H1 (cell line): ENCODE measurements around the gene FGFBP3. TPM values are rescaled to one million over a fixed set of nuclear protein-coding genes. Genes with fewer than 3 reads are reported as not detected.
A peak's percentile ranks its signal among the peaks of the same experiment; 100 is the strongest.

Experiments
- CTCF ChIA-PET: fragments of 300-600 bp; sonication (Branson Sonifier 250); formaldehyde crosslinking; loops from one replicate; lab custom pipeline; 2021; ENCODE audit not compliant: partially characterized antibody; lab: Charles Lee
- POLR2A ChIA-PET: fragments of 300-600 bp; sonication (Branson Sonifier 250); formaldehyde crosslinking; loops from one replicate; lab custom pipeline; 2021; ENCODE audit warnings: inconsistent platforms; ENCODE audit not compliant: partially characterized antibody; lab: Charles Lee
- DNase-seq, 2 experiments: peaks; one replicate each; pipeline versions ENCODE4 v3.0.0 to v3.0.0-alpha.2; 2010 to 2022; ENCODE audit warnings: low spot score in 2 of 2, low read depth in 1 of 2, mixed read lengths in 1 of 2
- FAIRE-seq: peaks from 2 replicates; lab custom pipeline; 2011; peaks lifted over from hg19 to GRCh38; lab: Jason Lieb, UNC
- H2AFZ ChIP-seq: 2 replicates; pipeline ENCODE4 v1.8.1; 2012; ENCODE audit warnings: low read length, inconsistent platforms
- H2AK5ac ChIP-seq: 2 replicates; pipeline ENCODE4 v1.6.1; 2013; ENCODE audit warnings: low read depth, low read length
- H2BK120ac ChIP-seq: replicated peaks from 2 replicates; pipeline ENCODE3; 2013; ENCODE audit warnings: low read depth, low read length, inconsistent platforms
- H2BK12ac ChIP-seq: 2 replicates; pipeline ENCODE4 v1.6.1; 2013; ENCODE audit warnings: low read depth, low read length
- H2BK15ac ChIP-seq: 2 replicates; pipeline ENCODE4 v1.6.1; 2013; ENCODE audit warnings: low read length
- H2BK20ac ChIP-seq: 2 replicates; pipeline ENCODE4 v1.6.1; 2013; ENCODE audit warnings: low read length
- H2BK5ac ChIP-seq: 2 replicates; pipeline ENCODE4 v1.6.1; 2013; ENCODE audit warnings: low read depth, low read length
- H3K14ac ChIP-seq: 2 replicates; pipeline ENCODE4 v1.6.1; 2013; ENCODE audit warnings: inconsistent platforms; ENCODE audit not compliant: insufficient read length
- H3K18ac ChIP-seq: 2 replicates; pipeline ENCODE4 v1.6.1; 2013; ENCODE audit warnings: low read length; ENCODE audit errors: extremely low read depth
- H3K23ac ChIP-seq: 2 replicates; pipeline ENCODE4 v1.6.1; 2013; ENCODE audit warnings: inconsistent platforms; ENCODE audit not compliant: insufficient read length
- H3K23me2 ChIP-seq: 2 replicates; pipeline ENCODE4 v1.6.1; 2013; ENCODE audit warnings: low read depth, low read length
- H3K27ac ChIP-seq: 2 replicates; pipeline ENCODE4 v1.6.1; 2011; ENCODE audit warnings: low read depth, low read length, inconsistent platforms
- H3K27me3 ChIP-seq, 4 experiments: replicated peaks in 1 of 4; 1 replicate in 1 of 4; 2 replicates in 3 of 4; pipeline versions ENCODE4 v1.6.1 to v1.8.1; 2011 to 2013; ENCODE audit warnings: low read length in 3 of 4, mild to moderate bottlenecking in 3 of 4, inconsistent platforms in 2 of 4, mixed read lengths in 2 of 4, moderate library complexity in 1 of 4; ENCODE audit not compliant: control insufficient read depth in 3 of 4, insufficient read depth in 3 of 4; ENCODE audit errors: extremely low read depth in 1 of 4
- H3K36me3 ChIP-seq, 4 experiments: 2 replicates each; pipeline versions ENCODE4 v1.6.1 to v1.8.1; 2011 to 2013; ENCODE audit warnings: mild to moderate bottlenecking in 4 of 4, low read length in 3 of 4, moderate library complexity in 2 of 4, control low read depth in 1 of 4, inconsistent platforms in 1 of 4; ENCODE audit not compliant: insufficient read depth in 4 of 4, control insufficient read depth in 2 of 4
- H3K4ac ChIP-seq: replicated peaks from 2 replicates; pipeline ENCODE3; 2013; ENCODE audit warnings: low read length, low read depth, mixed read lengths, inconsistent platforms; ENCODE audit not compliant: insufficient read length
- H3K4me1 ChIP-seq, 4 experiments: replicated peaks in 1 of 4; 1 replicate in 1 of 4; 2 replicates in 3 of 4; pipeline versions ENCODE4 v1.6.1 to v1.8.1; 2011 to 2013; ENCODE audit warnings: low read length in 3 of 4, inconsistent platforms in 2 of 4, mixed read lengths in 1 of 4; ENCODE audit not compliant: insufficient read depth in 4 of 4, control insufficient read depth in 3 of 4
- H3K4me2 ChIP-seq, 2 experiments: 2 replicates each; pipeline versions ENCODE4 v1.6.1 to v1.8.1; 2011 to 2013; ENCODE audit warnings: low read depth in 2 of 2, low read length in 2 of 2, control low read depth in 1 of 2, inconsistent platforms in 1 of 2, mild to moderate bottlenecking in 1 of 2; ENCODE audit not compliant: insufficient read depth in 1 of 2
- H3K4me3 ChIP-seq, 4 experiments: fragments of 200-600, 300-600 bp in 1 of 4; sonication (generic), shearing (Covaris generic), sonication (Bioruptor Twin) in 1 of 4; 2 replicates each; pipeline versions ENCODE4 v1.5.1 to v1.8.1; 2011 to 2016; ENCODE audit warnings: low read length in 4 of 4, low read depth in 3 of 4, control low read depth in 2 of 4, inconsistent platforms in 2 of 4, mild to moderate bottlenecking in 2 of 4, mixed read lengths in 1 of 4, moderate library complexity in 1 of 4; ENCODE audit not compliant: insufficient read depth in 2 of 4; ENCODE audit errors: extremely low read depth in 1 of 4
- H3K56ac ChIP-seq: replicated peaks from 2 replicates; pipeline ENCODE3; 2013; ENCODE audit warnings: low read depth, mild to moderate bottlenecking, mixed read lengths, low read length, inconsistent platforms; ENCODE audit not compliant: insufficient read length
- H3K79me1 ChIP-seq: 2 replicates; pipeline ENCODE4 v1.6.1; 2013; ENCODE audit warnings: low read depth, low read length, control low read depth
- H3K79me2 ChIP-seq, 2 experiments: 2 replicates each; pipeline versions ENCODE4 v1.6.1 to v1.8.1; 2012 to 2013; ENCODE audit warnings: low read length in 2 of 2, mild to moderate bottlenecking in 2 of 2, inconsistent platforms in 1 of 2; ENCODE audit not compliant: insufficient read depth in 2 of 2, control insufficient read depth in 1 of 2
- H3K9ac ChIP-seq, 4 experiments: replicated peaks in 1 of 4; 1 replicate in 1 of 4; 2 replicates in 3 of 4; pipeline versions ENCODE4 v1.6.1 to v1.8.1; 2011 to 2013; ENCODE audit warnings: low read depth in 3 of 4, low read length in 3 of 4, control low read depth in 2 of 4, mild to moderate bottlenecking in 2 of 4, moderate library complexity in 2 of 4, inconsistent platforms in 1 of 4; ENCODE audit errors: extremely low read depth in 1 of 4
- H3K9me3 ChIP-seq, 2 experiments: 2 replicates each; pipeline versions ENCODE4 v1.6.1 to v1.8.1; 2012 to 2013; ENCODE audit warnings: mild to moderate bottlenecking in 2 of 2, moderate library complexity in 2 of 2, control low read depth in 1 of 2, inconsistent platforms in 1 of 2, low read depth in 1 of 2, low read length in 1 of 2, mixed read lengths in 1 of 2; ENCODE audit not compliant: insufficient read depth in 2 of 2
- H4K20me1 ChIP-seq, 2 experiments: replicated peaks in 1 of 2; 2 replicates each; pipeline versions ENCODE3 to v1.8.1; 2011 to 2013; ENCODE audit warnings: inconsistent platforms in 2 of 2, low read length in 2 of 2, mild to moderate bottlenecking in 1 of 2; ENCODE audit not compliant: insufficient read depth in 2 of 2, control insufficient read depth in 1 of 2
- H4K5ac ChIP-seq: 2 replicates; pipeline ENCODE4 v1.6.1; 2013; ENCODE audit warnings: low read length, low read depth, mixed read lengths, inconsistent platforms; ENCODE audit not compliant: insufficient read length
- H4K8ac ChIP-seq: 2 replicates; pipeline ENCODE4 v1.8.0; 2013; ENCODE audit warnings: mild to moderate bottlenecking, moderate library complexity, low read length, inconsistent platforms; ENCODE audit not compliant: insufficient read depth; ENCODE audit errors: extremely low read depth
- H4K91ac ChIP-seq: replicated peaks from 2 replicates; pipeline ENCODE3; 2013; ENCODE audit warnings: low read length, mixed read lengths, inconsistent platforms; ENCODE audit not compliant: insufficient read length
- ATF3 ChIP-seq: IDR thresholded peaks from 2 replicates; pipeline ENCODE4 v1.6.1; 2011; ENCODE audit warnings: low read depth, mild to moderate bottlenecking, low read length; ENCODE audit not compliant: insufficient read depth
- BCL11A ChIP-seq, 2 experiments: IDR thresholded peaks; one replicate each; pipeline ENCODE4 v1.6.1; 2011; ENCODE audit warnings: low read depth in 2 of 2, low read length in 2 of 2, mild to moderate bottlenecking in 2 of 2
- E2F6 ChIP-seq: IDR thresholded peaks from 2 replicates; pipeline ENCODE4 v1.6.1; 2012; ENCODE audit warnings: inconsistent platforms
- RXRA ChIP-seq: IDR thresholded peaks from 2 replicates; pipeline ENCODE4 v1.6.1; 2011; ENCODE audit warnings: low read depth, mild to moderate bottlenecking, low read length, moderate library complexity; ENCODE audit not compliant: insufficient read depth
- SAP30 ChIP-seq: fragments of 300-600 bp; sonication (generic); IDR thresholded peaks from 2 replicates; pipeline ENCODE4 v1.7.1; 2012; ENCODE audit warnings: low read length, moderate library complexity, mild to moderate bottlenecking, inconsistent platforms; ENCODE audit not compliant: insufficient read depth, insufficient replicate concordance
- SIN3A ChIP-seq, 2 experiments: IDR thresholded peaks in 1 of 2; conservative IDR thresholded peaks in 1 of 2; 2 replicates each; pipeline ENCODE4 v1.6.1; 2011 to 2012; ENCODE audit warnings: low read length in 2 of 2, improper control_type of control experiment in 1 of 2, low read depth in 1 of 2, mild to moderate bottlenecking in 1 of 2
- SP4 ChIP-seq: IDR thresholded peaks from 2 replicates; pipeline ENCODE4 v1.6.1; 2012; ENCODE audit warnings: low read length, inconsistent platforms
- SRF ChIP-seq: IDR thresholded peaks from 2 replicates; pipeline ENCODE4 v1.6.1; 2011; ENCODE audit warnings: mild to moderate bottlenecking, low read depth, low read length, moderate library complexity
- WGBS, 2 experiments: shearing (Covaris generic) in 1 of 2; methylation state at CpG; one replicate each; pipeline versions ENCODE4 v1.1.6 to v1.1.7; 2013 to 2015; ENCODE audit warnings: low lambda C conversion rate in 2 of 2, mixed read lengths in 2 of 2, inconsistent platforms in 1 of 2, low coverage in 1 of 2, missing lambda C conversion rate in 1 of 2; ENCODE audit not compliant: insufficient replicate concordance in 2 of 2, insufficient coverage in 1 of 2, insufficient read length in 1 of 2; ENCODE audit errors: extremely low coverage in 1 of 2, missing lambda C conversion rate in 1 of 2; 5-methylcytosine and 5-hydroxymethylcytosine counted together
- polyA plus RNA-seq, 7 experiments: library from polyadenylated mRNA; depleted of rRNA in 3 of 7; stranded (reverse) in 5 of 7; unstranded in 2 of 7; fragments of >200 nt in 5 of 7; fragments of 200-250 nt in 2 of 7; gene quantifications; 1 replicate in 5 of 7; 2 replicates in 1 of 7; 4 replicates in 1 of 7; pipeline versions ENCODE4 v1.2.1 to v1.2.3, GENCODE V29; 2011 to 2013; ENCODE audit warnings: missing spikeins in 2 of 7, mixed read lengths in 2 of 7
- total RNA-seq: library from RNA; stranded (reverse); fragmentation: NEBNext Ultra II Directional; extraction: Animal tissue kit (Norgen Biotek cat#: 25700); gene quantifications from 2 replicates; pipeline ENCODE4 v1.2.1, GENCODE V29; 2021

The FGFBP3 gene
- total and polyA plus RNA-seq, 2 of the 8 experiments (the other 6 are each of a cell fraction or from before 2014, with no cell fraction given) = 54.6 to 115 TPM

GRCh38 chr10:91923371-91924211, 14.3 kb upstream of the FGFBP3 start, which contains the start of gene BTAF1:
BTAF1 (plus strand) TSS chr10:91923770; CDS start chr10:91924077, 307 bp downstream.
- Histone ChIP-seq H2AFZ (peak within 1 kb of the TSS; percentile 97), H3K4me3 (peak within 1 kb of the TSS; percentile 72 to 87 (median 76)), H3K36me3 (no peaks in the 10 kb centered on the region; a peak in 1 of 8 replicates), H2BK15ac (no peak within 1 kb of the TSS), H3K18ac (peak within 1 kb of the TSS; percentile 88; the same call in 1 of the 2 replicates), H3K79me1 (no peaks in the 10 kb centered on the region), H3K4ac (no peak within 1 kb of the TSS), H4K20me1 (peaks cover 0 to 4% of the 10 kb centered on the region in 2 experiments), H4K91ac (no peak within 1 kb of the TSS), H2BK5ac (peak within 1 kb of the TSS; percentile 57), H3K4me2 (peak within 1 kb of the TSS; percentile 76 to 81), H3K9me3 (0 out of 4 replicates have a peak, but pooled peaks cover 0 to 3% of the 10 kb centered on the region in 2 experiments), H3K23ac (no peak within 1 kb of the TSS), H3K4me1 (no peaks in the 10 kb centered on the region; a peak in 1 of 7 replicates), H3K23me2 (no peaks in the 10 kb centered on the region; the same call in 1 of the 2 replicates), H3K14ac (no peak within 1 kb of the TSS), H3K79me2 (peaks cover 0 to 46% of the 10 kb centered on the region in 2 experiments; a peak in 2 of 4 replicates), H2BK120ac (no peak within 1 kb of the TSS), H4K5ac (peak within 1 kb of the TSS; percentile 22), H3K27me3 (no peaks in the 10 kb centered on the region), H4K8ac (peak within 1 kb of the TSS; percentile 95), H3K27ac (peak within 1 kb of the TSS; percentile 89), H3K9ac (peak within 1 kb of the TSS; percentile 85 to 99 (median 92)), H2BK12ac (peak within 1 kb of the TSS; percentile 60; the same call in 1 of the 2 replicates), H2BK20ac (no peak within 1 kb of the TSS), H2AK5ac (no peak within 1 kb of the TSS), H3K56ac (no peak within 1 kb of the TSS)
- ChIA-PET POLR2A (interaction anchor here (0.7 to 1.7 kb wide), 12 partner anchors 9 to 127 kb away, joined by 3 to 14 read pairs (median 5); partner anchors contain the start of gene TNKS2), CTCF (interaction anchor here (0.5 to 1.5 kb wide), 7 partner anchors 9 to 138 kb away, joined by 3 to 6 read pairs (median 6); no protein-coding TSS in a partner anchor)
- DNase-seq (peak; percentile 86 to 90), FAIRE-seq (peak; percentile 87)
- 2% methylated on average over 58 of the region's 65 CpGs; no CpG with 5 or more reads in 1 of the 2 experiments for WGBS, 2 experiments
- peak; percentile 88 for TF ChIP-seq E2F6
- peak; percentile 42 for TF ChIP-seq SAP30
- TF ChIP-seq SP4 = 0 out of 2 replicates have a peak, but pooled peaks have one; percentile 28
- TF ChIP-seq SIN3A (conservative IDR thresholded peaks at IDR 0.05 in 1 of 2, IDR thresholded peaks at IDR 0.05 in 1 of 2; ENCODE audit: low read depth in 1 of 2, low read length in 2 of 2) = peak in 1 of 2 experiments; percentile 79; a peak in 2 of 4 replicates
- TF ChIP-seq RXRA = no peak
- TF ChIP-seq BCL11A (IDR thresholded peaks at IDR 0.05; ENCODE audit: low read depth in 2 of 2, low read length in 2 of 2) = no peak
- TF ChIP-seq ATF3 = peak; percentile 73
- TF ChIP-seq SRF = peak; percentile 67
